Activated CD4-positive, alpha-beta T cell treated with anti-CD3 and anti-CD28 coated beads, Interleukin-2, amount 10 ng/mL, durations not matched to agents 7 days and 5 days (primary cell): ENCODE measurements around the gene ASTN2. TPM values are rescaled to one million over a fixed set of nuclear protein-coding genes. Genes with fewer than 3 reads are reported as not detected.

Source experiments
- CTCF ChIA-PET: fragments of 350-600 bp; sonication (Branson Sonifier 250); formaldehyde crosslinking; loops from one replicate; lab custom pipeline; 2021; ENCODE audit warnings: antibody characterized with exemption; lab: Charles Lee
- POLR2A ChIA-PET: fragments of 350-600 bp; sonication (Branson Sonifier 250); formaldehyde crosslinking; loops from one replicate; lab custom pipeline; 2021; ENCODE audit warnings: antibody characterized with exemption; lab: Charles Lee
- DNase-seq: peaks from one replicate; pipeline ENCODE4 v3.0.0-alpha.2; 2020
- H3K27ac Mint-ChIP-seq: one replicate; pipeline ENCODE4 v1.8.0; 2021; ENCODE audit warnings: mild to moderate bottlenecking, moderate library complexity, mixed read lengths
- H3K27me3 Mint-ChIP-seq: one replicate; pipeline ENCODE4 v1.8.0; 2021; ENCODE audit warnings: mixed read lengths
- H3K36me3 Mint-ChIP-seq: one replicate; pipeline ENCODE4 v1.8.0; 2021; ENCODE audit warnings: low read depth, mixed read lengths
- H3K4me1 Mint-ChIP-seq: one replicate; pipeline ENCODE4 v1.8.0; 2021; ENCODE audit warnings: mixed read lengths
- H3K4me3 Mint-ChIP-seq: one replicate; pipeline ENCODE4 v1.8.0; 2021; ENCODE audit warnings: mild to moderate bottlenecking, moderate library complexity, mixed read lengths
- H3K9me3 Mint-ChIP-seq: one replicate; pipeline ENCODE4 v1.8.0; 2021; ENCODE audit warnings: mixed read lengths
- total RNA-seq, 2 experiments: library from RNA; stranded (reverse); gene quantifications; one replicate each; pipeline ENCODE4 v1.2.3, GENCODE V29; 2021

Gene ASTN2
- total RNA-seq, 2 experiments from 2014 or later, result 3.2 to 4.1 TPM

GRCh38 chr9:117234103-117234502 lies 180.8 kb downstream of the ASTN2 start:
- CTCF ChIA-PET, result no interaction called here
- H3K27me3 Mint-ChIP-seq, result no peaks in the 10 kb centered on the region
- POLR2A ChIA-PET, result no interaction called here
- H3K4me1 Mint-ChIP-seq, result no peaks in the 10 kb centered on the region
- DNase-seq, result no peak
- no peak overlapping the region for H3K4me3 Mint-ChIP-seq
- no peak overlapping the region for H3K27ac Mint-ChIP-seq
- no peaks in the 10 kb centered on the region for H3K9me3 Mint-ChIP-seq
- H3K36me3 Mint-ChIP-seq, result no peaks in the 10 kb centered on the region

GRCh38 chr9:117233016-117233415 lies 181.8 kb downstream of the ASTN2 start:
- H3K27ac Mint-ChIP-seq, result no peak overlapping the region
- CTCF ChIA-PET, result no interaction called here

GRCh38 chr9:117232281-117232680 lies 182.6 kb downstream of the ASTN2 start:
- no peak overlapping the region for H3K4me3 Mint-ChIP-seq
- H3K4me1 Mint-ChIP-seq, result no peaks in the 10 kb centered on the region
- DNase-seq, result no peak
- CTCF ChIA-PET, result no interaction called here
- no peaks in the 10 kb centered on the region for H3K36me3 Mint-ChIP-seq
- no peaks in the 10 kb centered on the region for H3K9me3 Mint-ChIP-seq
- no peaks in the 10 kb centered on the region for H3K27me3 Mint-ChIP-seq
- H3K27ac Mint-ChIP-seq, result no peak overlapping the region
- POLR2A ChIA-PET, result no interaction called here

More at GRCh38 chr9:117233016-117233415, 181.8 kb downstream of the ASTN2 start:
- POLR2A ChIA-PET, result no interaction called here
- H3K4me1 Mint-ChIP-seq, result no peaks in the 10 kb centered on the region
- H3K27me3 Mint-ChIP-seq, result no peaks in the 10 kb centered on the region
- H3K9me3 Mint-ChIP-seq, result no peaks in the 10 kb centered on the region
- no peak overlapping the region for H3K4me3 Mint-ChIP-seq
- no peaks in the 10 kb centered on the region for H3K36me3 Mint-ChIP-seq
- DNase-seq, result no peak

- no peaks in the 10 kb centered on the region for H3K36me3 Mint-ChIP-seq
- POLR2A ChIA-PET, result no interaction called here
- no peaks in the 10 kb centered on the region for H3K27me3 Mint-ChIP-seq
- no peak overlapping the region for H3K4me3 Mint-ChIP-seq
- CTCF ChIA-PET, result no interaction called here
- no peaks in the 10 kb centered on the region for H3K4me1 Mint-ChIP-seq
- DNase-seq, result no peak
- no peaks in the 10 kb centered on the region for H3K9me3 Mint-ChIP-seq
- no peak overlapping the region for H3K27ac Mint-ChIP-seq
Measured at GRCh38 chr9:117231012-117231411, 183.8 kb downstream of the ASTN2 start.

- H3K9me3 Mint-ChIP-seq, result peaks cover 5% of the 10 kb centered on the region
- H3K4me1 Mint-ChIP-seq, result no peaks in the 10 kb centered on the region
- ChIA-PET CTCF (no interaction called here), POLR2A (no interaction called here)
- no peak for DNase-seq
- no peak overlapping the region for H3K4me3 Mint-ChIP-seq
- no peak overlapping the region for H3K27ac Mint-ChIP-seq
- H3K36me3 Mint-ChIP-seq, result no peaks in the 10 kb centered on the region
- no peaks in the 10 kb centered on the region for H3K27me3 Mint-ChIP-seq
Measured at GRCh38 chr9:117224695-117225094, 190.2 kb downstream of the ASTN2 start.

- POLR2A ChIA-PET, result no interaction called here
- CTCF ChIA-PET, result no interaction called here
- no peaks in the 10 kb centered on the region for H3K36me3 Mint-ChIP-seq
- no peaks in the 10 kb centered on the region for H3K4me1 Mint-ChIP-seq
- no peak for DNase-seq
- H3K9me3 Mint-ChIP-seq, result peaks cover 2% of the 10 kb centered on the region
- no peak overlapping the region for H3K27ac Mint-ChIP-seq
- H3K27me3 Mint-ChIP-seq, result no peaks in the 10 kb centered on the region
- H3K4me3 Mint-ChIP-seq, result no peak overlapping the region
Measured at GRCh38 chr9:117218951-117219350, 195.9 kb downstream of the ASTN2 start.

- ChIA-PET CTCF (no interaction called here), POLR2A (no interaction called here)
- Mint-ChIP-seq H3K4me3 (no peak overlapping the region), H3K36me3 (no peaks in the 10 kb centered on the region), H3K9me3 (peaks cover 3% of the 10 kb centered on the region), H3K4me1 (no peaks in the 10 kb centered on the region), H3K27ac (no peak overlapping the region), H3K27me3 (no peaks in the 10 kb centered on the region)
- no peak for DNase-seq
Measured at GRCh38 chr9:117214416-117214815, 200.4 kb downstream of the ASTN2 start.

GRCh38 chr9:117211280-117211679 lies 203.6 kb downstream of the ASTN2 start:
- CTCF ChIA-PET, result no interaction called here
- Mint-ChIP-seq H3K9me3 (peaks cover 5% of the 10 kb centered on the region), H3K4me3 (no peak overlapping the region), H3K27me3 (no peaks in the 10 kb centered on the region), H3K4me1 (no peaks in the 10 kb centered on the region), H3K27ac (no peak overlapping the region), H3K36me3 (no peaks in the 10 kb centered on the region)
- no peak for DNase-seq
- POLR2A ChIA-PET, result no interaction called here

GRCh38 chr9:117205806-117206205 lies 209.1 kb downstream of the ASTN2 start:
- H3K4me3 Mint-ChIP-seq, result no peak overlapping the region
- H3K36me3 Mint-ChIP-seq, result no peaks in the 10 kb centered on the region
- H3K27ac Mint-ChIP-seq, result no peak overlapping the region
- H3K4me1 Mint-ChIP-seq, result no peaks in the 10 kb centered on the region
- ChIA-PET CTCF (no interaction called here), POLR2A (no interaction called here)
- H3K27me3 Mint-ChIP-seq, result no peaks in the 10 kb centered on the region
- no peak for DNase-seq
- H3K9me3 Mint-ChIP-seq, result peaks cover 13% of the 10 kb centered on the region

GRCh38 chr9:117204971-117205370 lies 209.9 kb downstream of the ASTN2 start:
- ChIA-PET POLR2A (no interaction called here), CTCF (no interaction called here)
- H3K4me3 Mint-ChIP-seq, result no peak overlapping the region
- no peak for DNase-seq
- peaks cover 11% of the 10 kb centered on the region for H3K9me3 Mint-ChIP-seq
- no peaks in the 10 kb centered on the region for H3K36me3 Mint-ChIP-seq
- H3K4me1 Mint-ChIP-seq, result no peaks in the 10 kb centered on the region
- no peaks in the 10 kb centered on the region for H3K27me3 Mint-ChIP-seq
- no peak overlapping the region for H3K27ac Mint-ChIP-seq

- ChIA-PET POLR2A (no interaction called here), CTCF (no interaction called here)
- Mint-ChIP-seq H3K4me1 (no peaks in the 10 kb centered on the region), H3K9me3 (peaks cover 2% of the 10 kb centered on the region), H3K4me3 (no peak overlapping the region), H3K27me3 (no peaks in the 10 kb centered on the region), H3K36me3 (no peaks in the 10 kb centered on the region), H3K27ac (no peak overlapping the region)
- DNase-seq, result no peak
Measured at GRCh38 chr9:117191504-117192261, 223.2 kb downstream of the ASTN2 start.

- CTCF ChIA-PET, result no interaction called here
- POLR2A ChIA-PET, result no interaction called here
Measured at GRCh38 chr9:117189121-117189520, 225.7 kb downstream of the ASTN2 start.

GRCh38 chr9:117188394-117188793 lies 226.5 kb downstream of the ASTN2 start:
- H3K4me1 Mint-ChIP-seq, result no peaks in the 10 kb centered on the region
- CTCF ChIA-PET, result no interaction called here
- POLR2A ChIA-PET, result no interaction called here

More at GRCh38 chr9:117189121-117189520, 225.7 kb downstream of the ASTN2 start:
- Mint-ChIP-seq H3K4me3 (no peak overlapping the region), H3K4me1 (no peaks in the 10 kb centered on the region), H3K36me3 (no peaks in the 10 kb centered on the region), H3K27ac (no peak overlapping the region), H3K27me3 (no peaks in the 10 kb centered on the region), H3K9me3 (no peaks in the 10 kb centered on the region)
- no peak for DNase-seq

GRCh38 chr9:117187498-117187897 lies 227.4 kb downstream of the ASTN2 start:
- CTCF ChIA-PET, result no interaction called here
- no peak overlapping the region for H3K4me3 Mint-ChIP-seq
- no peak overlapping the region for H3K27ac Mint-ChIP-seq
- no peaks in the 10 kb centered on the region for H3K27me3 Mint-ChIP-seq
- no peaks in the 10 kb centered on the region for H3K4me1 Mint-ChIP-seq
- POLR2A ChIA-PET, result no interaction called here
- no peaks in the 10 kb centered on the region for H3K9me3 Mint-ChIP-seq
- H3K36me3 Mint-ChIP-seq, result no peaks in the 10 kb centered on the region
- DNase-seq, result no peak

More at GRCh38 chr9:117188394-117188793, 226.5 kb downstream of the ASTN2 start:
- DNase-seq, result no peak
- Mint-ChIP-seq H3K36me3 (no peaks in the 10 kb centered on the region), H3K27me3 (no peaks in the 10 kb centered on the region), H3K4me3 (no peak overlapping the region), H3K27ac (no peak overlapping the region), H3K9me3 (no peaks in the 10 kb centered on the region)
